GM06990 (cell line): ENCODE measurements around the gene SBNO2.

Experiments used
- DNase-seq: peaks from one replicate; pipeline ENCODE4 v3.0.0-alpha.2; 2011; ENCODE audit not compliant: insufficient read length; ENCODE audit errors: extremely low read depth
- H3K27me3 ChIP-seq: replicated peaks from 2 replicates; pipeline ENCODE4 v1.6.0; 2011; ENCODE audit warnings: low read length; ENCODE audit not compliant: control insufficient read depth, insufficient read depth
- H3K36me3 ChIP-seq: 2 replicates; pipeline ENCODE4 v1.5.1; 2011; ENCODE audit warnings: low read length; ENCODE audit not compliant: control insufficient read depth, insufficient read depth
- H3K4me3 ChIP-seq: replicated peaks from 2 replicates; pipeline ENCODE4 v1.5.1; 2011; ENCODE audit warnings: low read depth, mild to moderate bottlenecking, control low read depth, low read length
- CTCF ChIP-seq: IDR thresholded peaks from 2 replicates; pipeline ENCODE4 v1.5.1; 2011; ENCODE audit warnings: low read length, control low read depth, mild to moderate bottlenecking, inconsistent platforms; ENCODE audit not compliant: insufficient read depth, poor library complexity, severe bottlenecking

The SBNO2 gene

GRCh38 chr19:1169921-1170885 lies 3.9 kb downstream of the SBNO2 start:
- Histone ChIP-seq H3K4me3 (no peak overlapping the region), H3K36me3 (peaks cover 10% of the 10 kb centered on the region), H3K27me3 (no peaks in the 10 kb centered on the region)
- no peak for DNase-seq
- no peak for TF ChIP-seq CTCF

- Histone ChIP-seq H3K36me3 (peaks cover 10% of the 10 kb centered on the region), H3K27me3 (no peaks in the 10 kb centered on the region), H3K4me3 (no peak overlapping the region)
- DNase-seq: no peak
- TF ChIP-seq CTCF: no peak
Measured at GRCh38 chr19:1169411-1169791, 4.7 kb downstream of the SBNO2 start.

- TF ChIP-seq CTCF: no peak
- no peak overlapping the region for H3K4me3 ChIP-seq
- DNase-seq: no peak
- H3K27me3 ChIP-seq: no peaks in the 10 kb centered on the region
- peaks cover 10% of the 10 kb centered on the region for H3K36me3 ChIP-seq
Measured at GRCh38 chr19:1168572-1169410, 5.3 kb downstream of the SBNO2 start.

GRCh38 chr19:1167687-1168571 lies 6.1 kb downstream of the SBNO2 start:
- H3K4me3 ChIP-seq: no peak overlapping the region

More at GRCh38 chr19:1167687-1168571, 6.1 kb downstream of the SBNO2 start:
- H3K36me3 ChIP-seq: peaks cover 10% of the 10 kb centered on the region
- TF ChIP-seq CTCF: no peak
- no peak for DNase-seq
- no peaks in the 10 kb centered on the region for H3K27me3 ChIP-seq
